Liver (tissue), 9 donors: ENCODE results near the gene MRAS. TPM values are rescaled to one million over a fixed set of nuclear protein-coding genes. Genes with fewer than 3 reads are reported as not detected.

Source experiments
- DNase-seq: peaks from one replicate; pipeline ENCODE4 v3.0.0-alpha.2; 2017; ENCODE audit warnings: low spot score
- H3K27ac ChIP-seq, 2 donors: one replicate each; pipeline ENCODE4 v1.7.0; 2013; ENCODE audit warnings: inconsistent platforms in 2 of 2, low read length in 2 of 2, control low read depth in 1 of 2, low read depth in 1 of 2, mild to moderate bottlenecking in 1 of 2
- H3K27me3 ChIP-seq, 4 donors: one replicate each; pipeline versions ENCODE4 v1.6.1 to v1.7.0; 2013; ENCODE audit warnings: low read length in 3 of 4, inconsistent platforms in 1 of 4, mild to moderate bottlenecking in 1 of 4, moderate library complexity in 1 of 4; ENCODE audit not compliant: control insufficient read depth in 4 of 4, insufficient read depth in 4 of 4
- H3K36me3 ChIP-seq, 4 donors: one replicate each; pipeline versions ENCODE4 v1.6.1 to v1.7.0; 2013; ENCODE audit warnings: low read length in 3 of 4, mild to moderate bottlenecking in 3 of 4, low read depth in 1 of 4, moderate library complexity in 1 of 4; ENCODE audit not compliant: control insufficient read depth in 4 of 4, insufficient read depth in 3 of 4
- H3K4me1 ChIP-seq, 4 donors: one replicate each; pipeline versions ENCODE4 v1.6.1 to v1.7.0; 2013; ENCODE audit warnings: low read length in 3 of 4, mild to moderate bottlenecking in 3 of 4, moderate library complexity in 1 of 4; ENCODE audit not compliant: control insufficient read depth in 4 of 4, insufficient read depth in 4 of 4
- H3K4me3 ChIP-seq, 3 donors: one replicate each; pipeline versions ENCODE4 v1.6.1 to v1.7.0; 2013; ENCODE audit warnings: low read length in 3 of 3, control low read depth in 1 of 3, low read depth in 1 of 3, mild to moderate bottlenecking in 1 of 3
- H3K9ac ChIP-seq, 2 donors: one replicate each; pipeline ENCODE4 v1.7.0; 2013; ENCODE audit warnings: low read length in 2 of 2, mild to moderate bottlenecking in 2 of 2, moderate library complexity in 2 of 2, control low read depth in 1 of 2, low read depth in 1 of 2
- H3K9me3 ChIP-seq, 4 donors: one replicate each; pipeline versions ENCODE4 v1.6.1 to v1.7.0; 2013; ENCODE audit warnings: low read length in 3 of 4; ENCODE audit not compliant: control insufficient read depth in 4 of 4
- ATF3 ChIP-seq: IDR thresholded peaks from 2 replicates; pipeline ENCODE4 v1.6.1; 2016; ENCODE audit warnings: antibody characterized with exemption
- CTCF ChIP-seq: fragments of 150-350 bp; IDR thresholded peaks from 2 replicates; pipeline ENCODE4 v1.5.1; 2017; ENCODE audit warnings: improper control_type of control experiment, low read depth, low read length; ENCODE audit not compliant: missing input control
- EGR1 ChIP-seq, 2 donors: IDR thresholded peaks; 2 replicates each; pipeline ENCODE4 v1.6.1; 2016 to 2018; ENCODE audit warnings: antibody characterized with exemption in 2 of 2, low read depth in 2 of 2
- GABPA ChIP-seq, 2 donors: IDR thresholded peaks in 1 of 2; conservative IDR thresholded peaks in 1 of 2; 2 replicates each; pipeline ENCODE4 v1.6.1; 2016; ENCODE audit warnings: antibody characterized with exemption in 2 of 2, mild to moderate bottlenecking in 1 of 2, moderate library complexity in 1 of 2
- HNF4G ChIP-seq: IDR thresholded peaks from 2 replicates; pipeline ENCODE4 v1.6.1; 2016; ENCODE audit warnings: antibody characterized with exemption
- RAD21 ChIP-seq, 2 donors: IDR thresholded peaks; 2 replicates each; pipeline ENCODE4 v1.6.1; 2016; ENCODE audit warnings: antibody characterized with exemption in 2 of 2, mild to moderate bottlenecking in 2 of 2
- RXRA ChIP-seq, 2 donors: IDR thresholded peaks; 2 replicates each; pipeline ENCODE4 v1.6.1; 2017 to 2018; ENCODE audit warnings: antibody characterized with exemption in 2 of 2, mild to moderate bottlenecking in 1 of 2
- SP1 ChIP-seq: IDR thresholded peaks from 2 replicates; pipeline ENCODE4 v1.6.1; 2018; ENCODE audit warnings: antibody characterized with exemption, mild to moderate bottlenecking
- WGBS: extraction: QIAGEN DNeasy Blood & Tissue Kit; methylation state at CpG from one replicate; pipeline ENCODE4 v1.1.7; 2013; 5-methylcytosine and 5-hydroxymethylcytosine counted together
- polyA plus RNA-seq, 2 donors: library from polyadenylated mRNA; stranded (reverse) in 1 of 2; unstranded in 1 of 2; fragments of 200-250 nt in 1 of 2; fragments of >200 nt in 1 of 2; fragmentation: Nextera tagmentation in 1 of 2; extraction: Ambion mirVana in 1 of 2; gene quantifications; one replicate each; pipeline versions ENCODE4 v1.2.1 to v1.2.3, GENCODE V29; 2013 to 2015
- total RNA-seq, 2 donors: library from RNA; depleted of rRNA; stranded (reverse); fragments of >200 nt; gene quantifications; one replicate each; pipeline ENCODE4 v1.2.3, GENCODE V29; 2014
- TF ChIP-seq, protein P1 (sequence below): IDR thresholded peaks from 2 replicates; pipeline ENCODE4 v1.6.1; 2016; ENCODE audit warnings: antibody characterized with exemption
- TF ChIP-seq, protein P2 (sequence below): IDR thresholded peaks from 2 replicates; pipeline ENCODE4 v1.6.1; 2016; ENCODE audit warnings: antibody characterized with exemption
- donor health status: healthy.
- donor health status: healthy.
- donor health status: healthy.
- donor health status: healthy.
- donor health status: healthy.

Gene MRAS
- total and polyA plus RNA-seq, 4 donors = 1.6 to 2.6 (median 1.9) TPM

DNA sequence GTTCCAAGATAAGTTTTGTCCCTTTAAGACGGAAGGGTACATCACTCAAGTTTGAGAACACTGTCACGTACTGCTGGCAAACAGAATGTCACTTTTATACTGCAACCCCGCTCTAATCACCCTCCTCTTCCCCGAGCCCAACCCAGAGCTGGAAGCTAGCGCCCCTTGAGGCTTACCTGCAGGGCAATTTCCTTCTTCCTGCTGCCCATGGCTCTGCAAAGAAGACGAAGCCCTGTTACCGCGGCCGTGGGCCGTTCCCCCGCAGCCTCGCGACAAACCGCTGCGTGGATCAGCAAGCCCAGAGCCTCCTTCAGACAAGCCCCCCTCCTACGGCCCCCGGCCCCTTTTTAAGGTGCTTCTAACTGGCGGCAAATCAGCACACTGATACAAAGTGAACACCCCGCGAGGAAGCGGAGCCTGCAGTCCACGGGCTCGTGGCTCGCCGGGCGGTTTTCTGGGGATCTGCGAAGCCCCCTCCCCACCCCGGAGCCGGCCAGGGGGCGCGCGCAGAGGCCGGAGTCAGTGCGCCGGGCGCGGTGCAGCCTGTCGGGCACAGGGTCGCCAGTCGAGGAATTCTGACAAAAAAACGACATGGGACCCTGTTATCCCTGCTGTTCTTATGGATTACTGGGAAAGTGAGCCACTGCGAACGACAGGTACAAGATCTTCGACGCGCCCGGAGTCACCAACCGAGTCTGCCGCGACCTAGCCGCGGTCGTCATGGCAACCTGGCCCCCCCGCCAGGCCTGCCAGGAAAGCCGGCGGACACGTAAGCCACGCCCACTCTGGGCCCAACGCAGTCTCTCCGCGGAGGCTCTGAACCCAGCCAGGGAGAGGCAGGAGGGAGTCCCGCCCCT, 19.0 kb upstream of the MRAS start, which contains the start of gene NME9:
TSS of gene NME9 (minus strand) at position 725 of the 857 bp plus-strand sequence. CDS start at position 209, 516 bp downstream.
- under 1% methylated on average over 62 of the region's 62 CpGs for WGBS
- Histone ChIP-seq H3K4me1 (peaks cover 2 to 10% (median 5%) of the 10 kb centered on the region in 4 donors), H3K9me3 (no peaks in the 10 kb centered on the region), H3K27me3 (no peaks in the 10 kb centered on the region), H3K4me3 (peak within 1 kb of the TSS; percentile 3 to 70 (median 62)), H3K36me3 (no peaks in the 10 kb centered on the region), H3K9ac (peak within 1 kb of the TSS in 1 of 2 donors; percentile 43), H3K27ac (no peak within 1 kb of the TSS)
- DNase-seq = peak; percentile 82
- TF ChIP-seq, protein P1, sequence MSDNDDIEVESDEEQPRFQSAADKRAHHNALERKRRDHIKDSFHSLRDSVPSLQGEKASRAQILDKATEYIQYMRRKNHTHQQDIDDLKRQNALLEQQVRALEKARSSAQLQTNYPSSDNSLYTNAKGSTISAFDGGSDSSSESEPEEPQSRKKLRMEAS = no peak
- TF ChIP-seq EGR1 (IDR thresholded peaks at IDR 0.05; ENCODE audit: low read depth in 2 of 2) (no peak), CTCF (peak; percentile 54), RAD21 (IDR thresholded peaks at IDR 0.05) (peak; percentile 66 to 70)

GRCh38 chr3:138329984-138330293, 18.4 kb upstream of the MRAS start:
- Histone ChIP-seq H3K9ac (no peak overlapping the region), H3K27ac (no peak overlapping the region)

More at GRCh38 chr3:138329984-138330293, 18.4 kb upstream of the MRAS start:
- peak overlapping the region in 1 of 3 donors; percentile 62 for H3K4me3 ChIP-seq
- DNase-seq = no peak
- H3K4me1 ChIP-seq = peaks cover 2 to 10% (median 5%) of the 10 kb centered on the region in 4 donors
- H3K27me3 ChIP-seq = no peaks in the 10 kb centered on the region
- no peaks in the 10 kb centered on the region for H3K36me3 ChIP-seq
- TF ChIP-seq HNF4G (no peak), SP1 (no peak), ATF3 (no peak), RXRA (IDR thresholded peaks at IDR 0.05) (no peak), CTCF (no peak), GABPA (IDR thresholded peaks at IDR 0.05 in 1 of 2, conservative IDR thresholded peaks at IDR 0.05 in 1 of 2) (no peak)
- TF ChIP-seq, protein P1 = no peak
- TF ChIP-seq, protein P2, sequence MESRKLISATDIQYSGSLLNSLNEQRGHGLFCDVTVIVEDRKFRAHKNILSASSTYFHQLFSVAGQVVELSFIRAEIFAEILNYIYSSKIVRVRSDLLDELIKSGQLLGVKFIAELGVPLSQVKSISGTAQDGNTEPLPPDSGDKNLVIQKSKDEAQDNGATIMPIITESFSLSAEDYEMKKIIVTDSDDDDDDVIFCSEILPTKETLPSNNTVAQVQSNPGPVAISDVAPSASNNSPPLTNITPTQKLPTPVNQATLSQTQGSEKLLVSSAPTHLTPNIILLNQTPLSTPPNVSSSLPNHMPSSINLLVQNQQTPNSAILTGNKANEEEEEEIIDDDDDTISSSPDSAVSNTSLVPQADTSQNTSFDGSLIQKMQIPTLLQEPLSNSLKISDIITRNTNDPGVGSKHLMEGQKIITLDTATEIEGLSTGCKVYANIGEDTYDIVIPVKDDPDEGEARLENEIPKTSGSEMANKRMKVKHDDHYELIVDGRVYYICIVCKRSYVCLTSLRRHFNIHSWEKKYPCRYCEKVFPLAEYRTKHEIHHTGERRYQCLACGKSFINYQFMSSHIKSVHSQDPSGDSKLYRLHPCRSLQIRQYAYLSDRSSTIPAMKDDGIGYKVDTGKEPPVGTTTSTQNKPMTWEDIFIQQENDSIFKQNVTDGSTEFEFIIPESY = no peak
- no peaks in the 10 kb centered on the region for H3K9me3 ChIP-seq
- WGBS = 21% methylated on average over 7 of the region's 7 CpGs
